Activated gamma-delta T cell (primary cell): ENCODE results near the gene ITGB8.
"Not testable (repeated sequence)": the region's sequence is repeated elsewhere in the genome, so short reads cannot be mapped to it uniquely, and the experiment has no call there.

Experiments
- DNase-seq: peaks from one replicate; lab custom pipeline; 2025; lab: John Stamatoyannopoulos, UW

The ITGB8 gene

DNA sequence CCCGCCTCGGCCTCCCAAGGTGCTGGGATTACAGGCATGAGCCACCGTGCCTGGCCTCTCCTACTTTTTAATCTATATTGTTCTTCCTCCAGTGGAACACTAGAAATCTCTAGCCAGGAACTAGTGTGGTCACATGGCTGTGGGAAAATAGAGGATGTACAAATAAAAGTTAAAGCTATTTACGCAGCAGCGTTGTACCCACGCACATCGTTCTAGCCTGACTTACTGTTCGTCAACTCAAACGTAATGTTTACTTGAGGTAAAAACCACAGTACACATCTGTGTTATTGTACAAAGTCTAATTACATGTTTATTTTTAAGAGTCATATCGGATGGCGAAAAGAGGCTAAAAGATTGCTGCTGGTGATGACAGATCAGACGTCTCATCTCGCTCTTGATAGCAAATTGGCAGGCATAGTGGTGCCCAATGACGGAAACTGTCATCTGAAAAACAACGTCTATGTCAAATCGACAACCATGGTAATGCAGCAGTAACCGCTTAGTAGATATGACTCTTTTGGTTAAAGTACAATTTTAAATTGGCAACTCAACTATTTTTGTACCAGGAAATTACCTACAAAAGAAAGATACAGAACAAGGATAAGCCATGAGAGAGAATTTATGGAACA lies 50.8 kb downstream of the ITGB8 start:
- DNase-seq, result no peak

DNA sequence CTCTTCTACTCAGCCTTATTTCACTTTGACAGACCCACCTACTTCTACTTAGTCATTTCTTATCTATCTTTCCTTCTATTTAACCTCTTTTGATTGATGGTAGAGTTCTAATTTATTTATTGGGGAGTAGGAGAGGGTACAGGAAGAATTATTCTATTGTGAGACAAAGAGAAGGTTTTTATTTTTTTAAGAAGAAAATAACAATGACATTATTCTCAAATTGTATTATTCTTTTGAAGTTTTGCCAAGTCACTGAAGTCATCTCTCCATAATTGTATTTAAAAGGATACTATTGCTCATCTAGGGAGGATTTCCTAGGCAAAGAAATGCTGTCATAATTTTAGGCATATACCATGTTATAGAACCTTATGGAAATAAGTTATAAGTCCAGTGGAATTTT lies 52.7 kb downstream of the ITGB8 start:
- no peak for DNase-seq

DNA sequence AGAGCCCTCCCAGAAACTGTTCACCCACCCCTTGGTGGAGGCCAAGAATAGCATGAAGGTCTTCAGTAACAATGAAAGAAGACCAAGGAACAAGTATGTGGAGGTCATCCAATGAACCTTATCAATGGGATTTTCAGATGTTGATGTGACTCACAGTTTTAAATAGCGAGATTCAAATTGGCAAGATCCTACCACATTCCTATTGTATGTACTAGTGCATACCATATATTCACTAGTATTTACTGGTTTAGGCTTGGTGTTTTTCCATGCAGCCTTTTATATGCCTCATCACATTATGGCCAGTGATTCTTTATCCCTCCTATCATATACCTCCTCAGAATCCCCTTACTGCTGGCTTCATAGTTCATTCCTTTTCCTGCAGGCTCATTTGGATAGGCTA lies 54.4 kb downstream of the ITGB8 start:
- no peak for DNase-seq

DNA sequence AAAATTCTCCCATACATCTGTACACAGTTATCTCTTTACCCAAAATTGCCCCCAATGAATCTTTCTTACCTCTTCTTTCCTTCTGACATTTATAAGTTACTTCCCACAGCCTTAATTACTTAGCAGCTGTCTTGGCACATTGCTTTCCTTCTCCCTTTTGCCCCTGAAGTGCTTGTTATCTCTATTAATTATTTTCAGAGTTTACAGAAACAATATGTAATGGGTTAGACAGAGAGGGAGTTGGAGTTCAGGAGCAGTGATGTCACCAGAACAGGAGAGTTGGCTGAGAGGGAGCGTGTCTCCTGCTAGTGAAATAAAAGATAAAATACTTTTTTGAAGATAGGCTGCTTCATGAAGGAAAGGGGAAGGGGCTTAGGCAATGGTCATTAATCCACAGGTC lies 57.4 kb downstream of the ITGB8 start:
- no peak for DNase-seq

DNA sequence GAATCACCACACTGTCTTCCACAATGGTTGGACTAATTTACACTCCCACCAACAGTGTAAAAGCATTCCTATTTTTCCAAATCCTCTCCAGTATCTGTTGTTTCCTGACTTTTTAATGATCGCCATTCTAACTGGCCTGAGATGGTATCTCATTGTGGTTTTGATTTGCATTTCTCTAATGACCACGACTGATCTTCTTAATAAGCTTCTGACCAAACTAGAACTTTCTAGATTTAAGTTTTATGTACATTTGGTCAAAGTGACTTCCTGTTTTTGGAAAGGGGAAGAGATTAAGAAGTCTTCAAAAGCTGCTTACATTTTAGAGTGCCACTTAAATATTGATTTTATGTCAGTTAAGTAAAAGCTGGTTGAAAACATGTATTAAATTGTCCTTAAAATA lies 58.5 kb downstream of the ITGB8 start:
- not testable (repeated sequence) for DNase-seq

DNA sequence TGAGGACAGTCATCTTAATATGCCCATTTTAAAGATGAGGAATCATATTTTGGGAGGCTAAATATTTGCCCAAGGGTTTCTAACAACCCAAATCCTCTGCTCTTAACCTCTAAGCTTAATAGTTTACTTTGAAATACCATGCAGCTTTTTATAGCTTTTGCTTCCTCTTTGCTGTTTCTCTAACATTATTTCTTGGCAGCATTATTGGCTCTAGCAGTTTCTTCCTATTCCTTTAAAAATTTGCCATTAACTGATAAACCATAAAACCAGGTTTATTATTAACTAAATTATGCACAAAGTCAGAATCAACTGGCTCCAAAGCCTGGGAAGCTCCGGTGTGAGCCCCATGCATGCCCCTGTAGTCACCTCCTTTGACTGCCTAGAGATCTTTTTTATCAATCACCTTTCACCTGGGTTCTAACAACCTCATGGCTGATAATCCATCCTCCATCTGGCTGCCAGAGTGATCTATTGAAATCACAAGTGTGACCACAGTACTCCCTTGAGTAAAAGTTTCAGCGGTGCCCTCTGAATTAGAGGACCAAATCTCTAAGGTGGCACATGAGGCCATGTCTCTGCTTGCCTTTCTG lies 62.4 kb downstream of the ITGB8 start:
- no peak for DNase-seq

DNA sequence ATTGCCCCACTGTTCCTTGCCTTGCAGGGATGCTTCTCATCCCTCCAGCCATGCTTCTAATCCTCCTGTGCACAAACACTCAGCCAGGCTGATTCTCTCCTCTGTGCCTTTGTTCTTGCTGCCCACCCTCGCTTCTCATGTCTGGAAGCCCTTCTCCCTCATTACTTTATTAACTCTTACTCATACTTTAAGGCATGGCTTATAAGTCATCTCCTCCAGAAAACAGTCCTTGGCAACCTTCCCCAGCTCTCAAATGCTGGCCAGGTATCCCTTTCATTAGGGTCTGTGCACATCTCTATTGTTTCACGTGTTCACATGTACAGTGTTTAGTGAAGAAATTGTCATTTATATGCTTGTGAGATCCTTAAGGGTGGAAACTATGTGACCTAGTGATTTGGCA lies 62.9 kb downstream of the ITGB8 start:
- no peak for DNase-seq

DNA sequence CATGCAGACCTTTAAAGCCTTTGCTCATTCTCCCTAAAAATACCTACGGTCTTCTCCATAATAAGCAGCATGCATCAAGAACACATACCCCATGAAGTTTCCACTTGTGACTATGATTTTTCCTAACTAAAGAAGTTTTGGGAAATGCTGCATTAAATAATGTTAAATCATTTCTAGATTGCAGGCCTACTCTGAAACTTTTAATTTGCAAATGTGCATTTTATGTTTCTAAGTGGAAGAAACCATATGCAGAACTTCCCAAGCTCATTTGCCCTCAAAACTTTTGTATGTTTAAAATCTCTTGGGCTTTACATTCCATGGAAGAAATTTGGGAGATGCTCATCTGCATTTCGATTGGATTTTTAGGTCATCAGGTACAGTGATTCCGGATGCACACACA lies 63.6 kb downstream of the ITGB8 start:
- DNase-seq, result no peak

DNA sequence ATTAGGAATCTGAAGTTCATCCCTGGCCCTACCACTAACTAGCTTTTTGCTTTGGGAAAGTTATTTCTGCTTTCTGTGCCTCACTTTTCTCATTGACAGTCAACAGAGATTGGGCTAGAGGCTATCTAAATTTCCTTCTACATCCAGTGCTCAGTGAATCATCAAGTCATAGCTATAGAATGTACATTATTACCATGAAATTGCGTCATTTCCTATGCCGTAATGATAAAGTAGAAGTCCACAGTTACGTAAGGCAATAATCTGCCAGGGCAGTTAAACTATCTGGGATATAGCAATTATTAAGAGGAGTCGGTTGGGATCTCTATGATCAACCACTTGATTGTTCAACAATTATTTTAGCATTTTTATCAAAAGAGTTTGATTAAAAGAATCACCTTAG lies 64.4 kb downstream of the ITGB8 start:
- no peak for DNase-seq

DNA sequence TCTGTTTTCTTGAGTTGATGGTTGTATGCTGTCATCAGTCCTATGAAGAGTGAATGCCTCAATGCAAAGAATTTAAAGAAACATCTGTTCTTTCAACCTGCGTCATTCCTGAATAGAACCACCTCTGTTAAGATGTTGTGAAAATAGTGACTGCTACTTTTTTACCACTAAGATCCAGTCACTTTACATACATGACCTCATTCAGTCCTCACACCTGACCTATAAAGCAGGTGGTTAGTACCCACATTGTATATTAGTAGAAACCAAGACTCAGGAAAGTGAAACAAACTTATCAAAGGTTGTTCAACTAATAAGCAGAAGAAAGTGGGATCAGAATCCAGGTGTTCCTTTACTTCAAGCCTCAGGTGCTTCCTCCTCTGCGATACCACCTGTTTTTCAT lies 64.8 kb downstream of the ITGB8 start:
- DNase-seq, result no peak

DNA sequence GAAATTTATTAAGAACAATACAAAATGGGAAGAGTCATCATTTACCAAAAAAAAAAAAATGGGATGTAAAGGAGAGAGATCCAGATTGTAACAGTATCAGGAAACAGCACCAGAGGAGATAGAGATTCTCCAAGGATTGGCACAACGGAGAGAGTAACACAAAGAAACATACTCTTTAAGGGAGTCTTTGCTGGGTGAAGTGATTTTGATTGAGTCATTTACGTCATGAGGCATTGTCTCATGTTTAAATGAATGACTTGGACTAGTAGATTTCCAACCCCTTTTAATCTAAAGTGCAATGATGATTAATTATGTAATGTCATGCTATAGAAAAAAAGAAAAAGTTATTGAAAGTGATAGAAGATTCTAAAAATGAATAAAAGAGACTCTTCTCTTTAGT lies 68.8 kb downstream of the ITGB8 start:
- no peak for DNase-seq

DNA sequence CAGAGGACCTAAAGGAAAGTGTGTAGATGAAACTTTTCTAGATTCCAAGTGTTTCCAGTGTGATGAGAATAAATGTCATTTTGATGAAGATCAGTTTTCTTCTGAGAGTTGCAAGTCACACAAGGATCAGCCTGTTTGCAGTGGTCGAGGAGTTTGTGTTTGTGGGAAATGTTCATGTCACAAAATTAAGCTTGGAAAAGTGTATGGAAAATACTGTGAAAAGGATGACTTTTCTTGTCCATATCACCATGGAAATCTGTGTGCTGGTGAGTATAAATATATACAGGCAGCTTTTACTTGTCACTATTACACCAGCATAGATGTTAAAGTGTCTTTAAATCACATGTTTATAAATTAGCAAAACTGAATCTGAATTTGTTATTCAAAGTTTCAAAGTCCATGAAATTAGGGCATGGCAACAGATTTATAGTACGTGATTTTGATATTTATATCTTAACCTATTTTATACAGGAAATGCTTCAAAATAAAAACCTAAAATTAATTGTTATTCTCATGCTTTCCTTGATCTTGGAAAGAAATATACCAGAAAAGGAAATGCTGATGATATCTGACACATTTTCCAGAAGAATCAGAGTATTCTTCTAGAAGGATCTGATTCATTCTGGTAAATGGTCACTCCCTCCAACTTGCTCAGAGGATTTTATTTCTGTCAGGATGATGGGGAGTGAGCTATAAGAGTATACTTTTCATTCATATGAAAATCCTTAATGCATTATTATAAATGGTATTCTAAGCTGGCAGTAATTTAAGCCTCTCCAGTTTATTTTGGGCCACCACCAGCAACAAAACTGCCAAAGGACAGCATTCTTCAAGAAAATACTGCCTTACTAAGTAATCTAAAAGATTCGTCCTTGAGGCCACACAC lies 71.4 kb downstream of the ITGB8 start:
- no peak for DNase-seq

DNA sequence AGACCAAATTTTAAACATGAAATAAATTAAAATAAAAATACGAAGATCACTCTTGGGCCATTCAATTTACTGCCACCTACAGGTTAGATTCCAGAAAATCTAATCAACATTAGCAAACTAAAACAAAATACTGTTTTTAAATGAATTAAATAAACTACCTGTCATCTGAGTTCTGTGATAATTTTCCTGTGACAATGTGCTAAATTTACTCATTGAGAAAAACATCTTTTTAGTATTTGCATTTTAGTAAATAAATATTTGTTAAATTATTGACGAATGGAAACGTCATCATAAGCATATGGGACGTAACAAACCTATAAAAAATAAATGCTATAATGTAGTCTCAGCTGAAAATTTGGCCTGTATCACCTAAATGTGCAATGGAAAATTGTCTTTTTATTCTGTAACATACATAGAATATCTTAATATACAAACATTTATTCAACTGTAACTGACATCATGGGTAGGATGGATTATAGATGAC lies 72.1 kb downstream of the ITGB8 start:
- no peak for DNase-seq

DNA sequence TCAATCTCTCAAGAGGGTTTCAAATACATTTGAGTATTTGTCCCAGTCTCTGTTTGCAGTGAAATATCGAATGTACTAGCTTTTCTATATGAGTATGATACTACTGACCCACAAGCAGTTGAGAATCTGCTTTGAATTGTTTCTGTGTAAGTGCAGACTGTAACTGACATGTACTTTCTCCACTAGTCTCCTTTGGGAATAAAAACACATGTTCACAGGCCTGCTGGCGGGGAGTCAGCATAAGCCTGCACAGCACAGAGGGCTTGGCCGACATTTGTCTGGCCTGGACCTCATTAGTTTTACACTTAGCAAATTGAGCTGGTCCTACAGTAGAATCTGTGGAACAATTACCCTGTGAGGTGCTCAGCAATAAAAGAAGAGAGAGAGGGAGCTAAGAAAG lies 72.6 kb downstream of the ITGB8 start:
- DNase-seq, result no peak

DNA sequence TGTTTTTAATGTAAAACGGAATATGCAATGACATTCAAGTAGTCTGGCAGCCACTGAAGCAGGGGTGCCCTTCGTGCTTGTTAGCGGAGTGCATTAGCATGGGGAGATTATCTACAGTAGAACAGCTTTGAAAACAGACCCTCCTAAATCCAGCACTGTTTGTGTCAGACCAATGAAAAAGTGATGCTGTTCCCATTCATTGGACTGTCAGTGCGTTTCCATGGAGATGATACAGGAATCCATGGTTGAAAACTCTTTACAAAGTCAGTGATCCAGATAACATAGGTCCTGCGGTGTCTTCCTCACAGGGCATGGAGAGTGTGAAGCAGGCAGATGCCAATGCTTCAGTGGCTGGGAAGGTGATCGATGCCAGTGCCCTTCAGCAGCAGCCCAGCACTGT lies 73.6 kb downstream of the ITGB8 start:
- no peak for DNase-seq

DNA sequence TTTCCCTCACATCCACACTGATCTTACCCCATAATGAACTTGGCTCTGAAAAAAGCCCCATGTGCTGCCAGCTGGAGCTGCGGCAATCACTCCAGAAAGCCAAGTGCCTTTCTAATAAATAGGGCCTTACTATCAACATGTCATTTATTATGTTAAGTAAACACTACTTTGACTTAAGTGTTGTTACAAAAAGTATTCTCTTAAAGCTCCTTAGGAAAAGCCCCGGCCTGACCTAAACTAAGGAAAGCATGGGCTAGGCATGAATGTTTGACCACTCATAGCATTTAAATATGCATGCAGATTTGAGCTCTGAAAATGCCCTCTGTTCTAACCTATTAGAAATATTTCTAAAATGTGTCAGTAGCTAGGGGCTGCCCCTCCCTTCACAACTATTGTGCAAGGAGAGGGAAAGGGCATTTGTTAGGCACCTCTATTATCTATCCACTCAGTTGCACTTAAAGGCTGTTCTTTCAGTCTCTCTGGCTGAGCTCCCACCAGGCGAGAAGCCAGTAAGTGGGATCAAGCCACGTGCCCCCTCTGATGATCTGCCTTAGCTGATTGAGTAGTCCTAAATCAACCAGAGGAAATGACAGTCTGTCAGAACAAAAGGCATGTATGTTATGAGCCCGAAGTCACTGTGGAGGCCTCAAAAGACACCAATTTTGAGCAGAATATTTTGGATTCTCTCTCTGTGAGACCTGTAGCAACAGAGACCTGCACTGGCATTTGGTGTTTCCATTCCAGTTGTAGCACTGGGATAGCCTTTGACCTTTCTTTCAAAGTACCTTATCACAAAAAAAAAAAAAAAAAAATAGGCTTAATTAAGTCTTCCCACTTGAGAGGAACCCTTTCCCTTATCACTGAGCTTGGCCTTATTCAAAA lies 77.1 kb downstream of the ITGB8 start:
- DNase-seq, result no peak

DNA sequence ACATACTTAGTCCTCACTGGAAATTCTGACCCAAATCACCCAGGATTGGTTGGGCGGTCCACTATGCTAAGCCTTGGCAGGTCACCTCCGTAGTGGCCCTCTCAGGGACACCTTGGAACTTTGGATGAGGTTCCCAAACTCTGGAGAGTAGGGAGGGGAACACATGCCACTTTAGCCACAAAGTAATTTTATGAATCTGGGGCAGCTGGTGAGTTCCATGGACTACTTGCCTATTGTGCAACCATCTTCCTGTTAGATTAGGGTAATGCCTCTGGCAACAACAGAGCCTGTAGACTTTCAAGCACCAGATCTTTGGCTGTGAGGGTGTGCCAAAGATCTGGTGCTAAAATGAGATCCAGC lies 77.7 kb downstream of the ITGB8 start:
- DNase-seq, result no peak

DNA sequence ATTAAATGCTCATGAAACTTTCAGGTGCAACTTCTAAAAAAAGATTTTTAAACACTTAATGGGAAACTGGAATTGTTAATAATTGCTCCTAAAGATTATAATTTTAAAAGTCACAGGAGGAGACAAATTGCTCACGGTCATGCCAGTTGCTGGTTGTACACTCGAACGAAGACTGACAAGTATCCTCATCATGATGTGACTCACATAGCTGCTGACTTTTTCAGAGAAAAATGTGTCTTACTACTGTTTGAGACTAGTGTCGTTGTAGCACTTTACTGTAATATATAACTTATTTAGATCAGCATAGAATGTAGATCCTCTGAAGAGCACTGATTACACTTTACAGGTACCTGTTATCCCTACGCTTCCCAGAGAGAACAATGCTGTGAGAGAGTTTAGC lies 79.3 kb downstream of the ITGB8 start:
- DNase-seq, result no peak

DNA sequence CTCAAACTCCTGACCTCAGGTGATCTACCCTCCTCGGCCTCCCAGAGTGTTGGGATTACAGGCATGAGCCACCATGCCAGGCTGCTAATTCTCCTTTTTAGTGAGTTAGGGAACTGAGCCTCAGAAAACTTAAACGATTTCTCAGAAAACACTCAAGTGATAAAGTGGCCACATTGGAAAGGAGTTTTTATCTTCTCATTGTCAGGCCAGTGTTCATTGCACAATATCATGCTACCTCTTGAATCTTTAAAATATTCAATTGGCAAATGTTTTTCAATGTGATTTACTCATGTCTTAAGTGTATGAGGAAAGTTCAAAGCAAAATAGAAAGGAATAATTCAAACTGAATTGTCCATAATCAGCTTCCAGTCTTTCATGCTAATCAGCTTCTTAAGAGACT lies 80.7 kb downstream of the ITGB8 start:
- DNase-seq, result no peak

DNA sequence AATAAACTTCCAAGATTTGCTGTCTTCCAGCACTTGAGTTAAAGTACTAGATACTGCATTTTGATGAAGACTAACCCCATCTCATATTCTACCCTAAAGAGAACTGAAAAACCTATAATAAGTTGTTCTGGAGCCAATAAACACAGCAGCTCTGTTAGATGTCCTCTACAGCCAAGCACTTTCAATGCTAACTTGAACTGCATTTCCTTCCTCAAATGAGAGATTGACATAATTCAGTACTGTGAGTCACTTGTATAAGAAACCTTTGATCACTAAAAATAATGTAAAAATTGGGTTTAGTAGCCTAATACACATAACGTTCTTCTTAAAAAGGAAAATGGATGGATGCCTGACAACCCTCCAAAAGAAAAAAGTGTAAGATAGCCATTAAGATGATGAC lies 81.3 kb downstream of the ITGB8 start:
- no peak for DNase-seq

DNA sequence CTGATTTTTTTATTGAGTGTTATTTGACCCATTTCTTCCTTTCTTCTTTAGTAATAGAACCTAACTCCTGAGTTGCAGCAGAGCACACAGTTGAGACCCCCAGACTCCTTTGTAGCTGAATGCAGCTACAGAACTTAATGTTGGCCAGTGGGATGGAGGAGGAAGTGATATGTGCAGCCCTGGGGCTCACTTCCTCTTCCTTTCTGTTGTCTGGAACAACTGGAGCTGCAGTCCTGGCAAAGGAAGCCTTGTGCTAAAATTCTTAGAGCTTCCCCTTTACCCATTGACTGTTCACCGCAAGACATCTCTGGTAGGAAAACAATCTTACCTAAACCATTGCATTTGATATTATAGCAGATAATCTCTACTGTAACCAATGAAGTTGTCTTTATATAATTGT lies 86.6 kb downstream of the ITGB8 start:
- no peak for DNase-seq

DNA sequence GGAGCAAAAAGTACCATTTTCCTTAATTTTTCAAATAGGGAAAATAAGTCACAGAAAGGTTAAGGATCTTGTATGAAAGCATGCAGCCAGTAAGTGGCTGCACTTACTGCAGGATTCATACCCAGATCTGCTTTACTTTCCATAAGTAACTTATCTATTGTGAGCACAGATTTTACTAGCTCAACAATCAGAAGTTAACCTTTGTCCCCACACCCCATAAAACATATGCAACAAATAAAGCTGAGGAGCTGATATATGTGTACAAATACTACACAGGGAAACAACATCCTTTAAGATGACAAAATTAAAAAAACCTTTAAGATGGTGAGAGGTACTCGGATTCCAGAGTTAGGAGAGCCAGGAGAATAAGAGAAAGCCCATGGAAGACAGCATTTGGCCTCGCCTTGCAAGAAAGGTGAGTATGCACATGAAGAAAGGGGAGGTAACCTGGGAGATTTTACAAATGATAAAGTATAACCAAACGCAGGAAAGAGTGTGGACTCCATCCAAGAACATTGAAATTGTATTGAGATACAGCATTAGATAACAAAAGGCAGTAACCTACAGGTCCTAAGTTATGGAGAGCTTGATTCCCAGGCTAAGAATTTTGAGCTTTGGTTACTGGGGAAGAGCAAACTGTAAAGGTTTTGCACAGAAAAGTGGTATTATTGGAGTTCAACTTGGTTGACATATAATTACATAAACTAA lies 87.1 kb downstream of the ITGB8 start:
- no peak for DNase-seq
